Body of pancreas (tissue), 4 donors: ENCODE results near the gene IL21R.

Experiments used
- POLR2A ChIP-seq, 3 donors: fragments of 450-650 bp; IDR thresholded peaks; one replicate each; pipeline ENCODE4 v1.6.1; 2016; ENCODE audit warnings: antibody characterized with exemption in 3 of 3, mild to moderate bottlenecking in 2 of 3
- TF ChIP-seq, protein P1 (sequence below), 7 experiments: fragments of 450-650 bp in 4 of 7; fragments of 200-600 bp in 3 of 7; sonication (generic) in 3 of 7; IDR thresholded peaks; one replicate each; pipeline ENCODE4 v1.5.1; 2016 to 2019; ENCODE audit warnings: antibody characterized with exemption in 7 of 7

DNA sequence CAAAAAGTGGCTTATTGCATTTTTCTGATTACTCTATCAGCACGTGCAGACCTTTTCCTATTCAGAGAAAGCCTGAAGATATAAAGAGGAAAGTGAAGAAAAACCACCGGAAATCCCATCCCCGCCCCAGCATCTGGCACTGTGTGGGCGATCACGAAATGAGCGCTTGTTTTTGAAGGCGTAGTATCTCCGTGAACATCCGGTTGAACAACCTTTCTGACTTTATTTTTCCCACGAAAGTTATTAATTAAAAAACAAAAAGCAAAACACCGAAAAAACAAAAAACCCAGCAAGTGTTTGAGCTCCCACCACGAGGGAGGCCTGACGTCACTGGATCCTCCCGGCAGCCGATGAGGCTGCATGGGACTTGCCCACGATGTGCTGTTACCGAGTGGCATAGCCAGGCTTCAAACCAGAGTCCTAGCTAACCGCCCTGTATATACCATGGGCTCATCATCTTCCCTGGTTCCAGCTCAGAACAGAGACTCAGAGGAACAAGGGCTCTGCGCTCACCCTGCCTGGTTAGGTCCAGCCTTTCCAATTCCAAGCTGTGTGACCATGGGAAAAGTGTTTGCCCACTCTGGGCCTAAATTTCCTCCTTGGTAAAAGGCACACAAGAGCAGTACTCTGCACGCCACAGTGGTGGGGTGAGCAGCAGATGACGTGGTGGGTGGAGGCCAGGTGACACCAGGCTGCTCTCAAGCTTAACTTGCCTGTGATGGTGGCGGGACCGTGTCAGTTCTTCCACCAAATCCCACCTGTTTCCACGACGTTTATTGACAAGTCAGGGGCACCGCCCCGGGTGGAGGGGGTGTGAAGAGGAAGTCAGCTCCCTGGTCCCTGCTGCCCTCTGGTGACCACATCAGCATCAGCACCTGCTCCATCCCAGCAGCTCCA is 34.3 kb upstream of the IL21R start:
- TF ChIP-seq, protein P1, sequence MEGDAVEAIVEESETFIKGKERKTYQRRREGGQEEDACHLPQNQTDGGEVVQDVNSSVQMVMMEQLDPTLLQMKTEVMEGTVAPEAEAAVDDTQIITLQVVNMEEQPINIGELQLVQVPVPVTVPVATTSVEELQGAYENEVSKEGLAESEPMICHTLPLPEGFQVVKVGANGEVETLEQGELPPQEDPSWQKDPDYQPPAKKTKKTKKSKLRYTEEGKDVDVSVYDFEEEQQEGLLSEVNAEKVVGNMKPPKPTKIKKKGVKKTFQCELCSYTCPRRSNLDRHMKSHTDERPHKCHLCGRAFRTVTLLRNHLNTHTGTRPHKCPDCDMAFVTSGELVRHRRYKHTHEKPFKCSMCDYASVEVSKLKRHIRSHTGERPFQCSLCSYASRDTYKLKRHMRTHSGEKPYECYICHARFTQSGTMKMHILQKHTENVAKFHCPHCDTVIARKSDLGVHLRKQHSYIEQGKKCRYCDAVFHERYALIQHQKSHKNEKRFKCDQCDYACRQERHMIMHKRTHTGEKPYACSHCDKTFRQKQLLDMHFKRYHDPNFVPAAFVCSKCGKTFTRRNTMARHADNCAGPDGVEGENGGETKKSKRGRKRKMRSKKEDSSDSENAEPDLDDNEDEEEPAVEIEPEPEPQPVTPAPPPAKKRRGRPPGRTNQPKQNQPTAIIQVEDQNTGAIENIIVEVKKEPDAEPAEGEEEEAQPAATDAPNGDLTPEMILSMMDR (IDR thresholded peaks at IDR 0.05) = peak; percentile 69 to 90 (median 82)
- TF ChIP-seq POLR2A (IDR thresholded peaks at IDR 0.05) = no peak
